HepG2 (cell line): Measurements from ENCODE around the gene MTMR4. TPM values are rescaled to one million over a fixed set of nuclear protein-coding genes. Genes with fewer than 3 reads are reported as not detected.

Experiments used
- ATF1 ChIP-seq: IDR thresholded peaks from 2 replicates; pipeline ENCODE4 v1.6.1; 2016; ENCODE audit warnings: mild to moderate bottlenecking, control low read depth
- CBX1 ChIP-seq: IDR thresholded peaks from one replicate; pipeline ENCODE4 v1.6.1; 2016; ENCODE audit warnings: antibody characterized with exemption, low read depth
- DPF2 ChIP-seq: sonication (generic); formaldehyde crosslinking; IDR thresholded peaks from 2 replicates; pipeline ENCODE4 v1.4.0; 2020; ENCODE audit warnings: mild to moderate bottlenecking, low read depth, missing genetic modification reagents, borderline replicate concordance
- EED ChIP-seq: sonication (generic); formaldehyde crosslinking; IDR thresholded peaks from 2 replicates; pipeline ENCODE4 v1.5.0; 2020; ENCODE audit warnings: mild to moderate bottlenecking, missing genetic modification reagents
- GLMP ChIP-seq: sonication (generic); formaldehyde crosslinking; IDR thresholded peaks from 2 replicates; pipeline ENCODE4 v1.9.0; 2021; ENCODE audit warnings: missing genetic modification reagents, mild to moderate bottlenecking, borderline replicate concordance
- HNF4A ChIP-seq: sonication (generic); formaldehyde crosslinking; IDR thresholded peaks from 2 replicates; pipeline ENCODE4 v1.4.0; 2020; ENCODE audit warnings: missing genetic modification reagents
- NCOR1 ChIP-seq: fragments of 200-600 bp; sonication (generic); IDR thresholded peaks from 2 replicates; pipeline ENCODE4 v1.7.0; 2017; ENCODE audit warnings: antibody characterized with exemption, low read length, borderline replicate concordance
- NFAT5 ChIP-seq: sonication (generic); formaldehyde crosslinking; IDR thresholded peaks from 2 replicates; pipeline ENCODE4 v1.4.0; 2020; ENCODE audit warnings: missing genetic modification reagents
- SMAD9 ChIP-seq: sonication (generic); formaldehyde crosslinking; IDR thresholded peaks from 2 replicates; pipeline ENCODE4 v1.5.1; 2020; ENCODE audit warnings: mild to moderate bottlenecking, missing genetic modification reagents
- SMARCC2 ChIP-seq: fragments of 450-650 bp; IDR thresholded peaks from 2 replicates; pipeline ENCODE4 v1.6.1; 2017; ENCODE audit warnings: antibody characterized with exemption, mild to moderate bottlenecking
- SNAPC4 ChIP-seq: sonication (generic); formaldehyde crosslinking; IDR thresholded peaks from 2 replicates; pipeline ENCODE4 v1.4.0; 2020; ENCODE audit warnings: mild to moderate bottlenecking, missing genetic modification reagents
- ZBTB7A ChIP-seq: sonication (generic); formaldehyde crosslinking; IDR thresholded peaks from 2 replicates; pipeline ENCODE4 v1.8.0; 2022; ENCODE audit warnings: mild to moderate bottlenecking, missing genetic modification reagents
- ZKSCAN5 ChIP-seq: sonication (generic); formaldehyde crosslinking; IDR thresholded peaks from 2 replicates; pipeline ENCODE4 v1.5.1; 2020; ENCODE audit warnings: mild to moderate bottlenecking, missing genetic modification reagents
- ZNF136 ChIP-seq: sonication (generic); formaldehyde crosslinking; IDR thresholded peaks from 2 replicates; pipeline ENCODE4 v1.8.1; 2022; ENCODE audit warnings: low read depth, mild to moderate bottlenecking, moderate library complexity, missing genetic modification reagents
- ZNF253 ChIP-seq: sonication (generic); formaldehyde crosslinking; IDR thresholded peaks from 2 replicates; pipeline ENCODE4 v1.8.0; 2022; ENCODE audit warnings: mild to moderate bottlenecking, missing genetic modification reagents, borderline replicate concordance
- ZNF260 ChIP-seq: sonication (generic); formaldehyde crosslinking; IDR thresholded peaks from 2 replicates; pipeline ENCODE4 v1.4.0; 2020; ENCODE audit warnings: missing genetic modification reagents, low read depth, mild to moderate bottlenecking, borderline replicate concordance
- ZNF431 ChIP-seq: sonication (generic); formaldehyde crosslinking; IDR thresholded peaks from 2 replicates; pipeline ENCODE4 v1.9.0; 2022; ENCODE audit warnings: missing genetic modification reagents, low read depth, mild to moderate bottlenecking, borderline replicate concordance
- ZSCAN31 ChIP-seq: sonication (generic); formaldehyde crosslinking; IDR thresholded peaks from 2 replicates; pipeline ENCODE4 v1.5.0; 2020; ENCODE audit warnings: low read depth, mild to moderate bottlenecking, missing genetic modification reagents
- polyA plus RNA-seq, 8 experiments: library from polyadenylated mRNA; depleted of rRNA in 3 of 8; stranded (reverse) in 7 of 8; unstranded in 1 of 8; fragments of >200 nt; fragmentation: Illumina TruSeq in 4 of 8; extraction: Trizol in 4 of 8; gene quantifications; 2 replicates each; pipeline versions ENCODE4 v1.2.1 to v1.2.3, GENCODE V29; 2011 to 2016; ENCODE audit warnings: low read depth in 4 of 8, missing spikeins in 1 of 8, mixed read lengths in 1 of 8; ENCODE audit not compliant: insufficient read depth in 1 of 8
- total RNA-seq, 5 experiments: library from RNA; depleted of rRNA; stranded (reverse); fragments of >200 nt; fragmentation: Illumina TruSeq; extraction: Trizol; gene quantifications; 2 replicates each; pipeline ENCODE4 v1.2.3, GENCODE V29; 2016; ENCODE audit warnings: low read depth in 1 of 5

MTMR4 gene
- total and polyA plus RNA-seq, 2 of the 13 experiments (the other 11 are each of a cell fraction or from before 2014, with no cell fraction given): 62.5 to 65.1 TPM

GRCh38 chr17:58517378-58517927, 3.0 kb upstream of the MTMR4 start (continued):
- no peak; the same call in 1 of the 2 replicates for TF ChIP-seq SNAPC4 (CRISPR knock-in tag)
- no peak for TF ChIP-seq ZKSCAN5 (CRISPR knock-in tag)
- no peak for TF ChIP-seq ZNF136 (CRISPR knock-in tag)
- TF ChIP-seq DPF2 (CRISPR knock-in tag): no peak
- no peak for TF ChIP-seq SMARCC2
- peak; percentile 52; the same call in 1 of the 2 replicates for TF ChIP-seq EED
- TF ChIP-seq SMAD9 (CRISPR knock-in tag): no peak
- no peak for TF ChIP-seq GLMP (CRISPR knock-in tag)
- TF ChIP-seq ZNF253 (CRISPR knock-in tag): no peak
- TF ChIP-seq ZNF431 (CRISPR knock-in tag): no peak; the same call in 1 of the 2 replicates
- peak; percentile 50; the same call in 1 of the 2 replicates for TF ChIP-seq NFAT5
- no peak for TF ChIP-seq ATF1
- peak; percentile 80; the same call in 1 of the 2 replicates for TF ChIP-seq ZSCAN31 (CRISPR knock-in tag)
- no peak for TF ChIP-seq ZNF260 (CRISPR knock-in tag)
- no peak for TF ChIP-seq ZBTB7A (CRISPR knock-in tag)
- peak; percentile 54 for TF ChIP-seq CBX1
- 0 out of 2 replicates have a peak, but pooled peaks have one; percentile 40 for TF ChIP-seq HNF4A (CRISPR knock-in tag)
- 0 out of 2 replicates have a peak, but pooled peaks have one; percentile 14 for TF ChIP-seq NCOR1
